ENCODE data around the gene TSHB.

Gene TSHB

DNA sequence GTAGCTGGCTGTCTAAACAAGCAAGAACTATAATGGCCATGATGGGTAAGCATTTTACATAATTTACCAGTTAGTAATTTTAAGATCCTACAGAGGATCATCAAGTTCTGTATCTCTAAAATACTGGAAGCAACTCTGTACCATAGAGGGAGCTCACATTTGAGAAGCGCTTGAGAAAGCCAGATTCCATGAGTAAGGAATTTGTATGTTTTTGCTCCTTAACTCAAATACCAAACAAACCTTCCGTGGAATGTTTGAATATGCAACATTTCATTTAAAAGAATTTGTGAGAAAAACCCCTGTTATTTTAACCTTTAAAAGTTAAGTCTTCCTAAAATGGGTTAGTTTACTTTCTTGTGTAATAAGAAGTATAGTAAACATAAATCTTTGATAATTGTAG lies 2.0 kb downstream of the TSHB start:
- no peak for DNase-seq

DNA sequence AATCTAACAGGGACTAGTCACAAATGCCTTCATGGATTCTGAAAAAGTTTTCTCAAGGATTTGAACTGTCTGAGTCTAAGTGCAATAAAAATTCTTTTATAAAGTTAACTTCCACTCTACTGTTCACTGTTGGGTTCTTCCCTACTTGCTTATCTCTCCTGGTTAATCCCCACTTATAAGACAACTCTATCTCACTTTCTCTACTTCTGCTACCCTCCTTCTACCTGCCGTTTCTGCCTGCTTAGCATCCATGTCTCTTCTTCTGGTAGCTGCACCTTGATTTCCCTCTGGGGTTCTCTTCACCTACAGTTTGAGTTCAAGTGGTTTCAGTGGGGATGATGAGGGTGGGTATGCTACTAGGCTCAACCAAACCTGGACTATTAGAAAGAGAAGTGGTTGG lies 6.0 kb downstream of the TSHB start:
- Mint-ChIP-seq H3K9me3 (no peaks in the 10 kb centered on the region), H3K36me3 (ENCODE audit: low read depth) (no peaks in the 10 kb centered on the region), H3K27ac (no peak overlapping the region), H3K27me3 (ENCODE audit: low read depth, poor library complexity) (peaks cover 3% of the 10 kb centered on the region), H3K4me1 (no peaks in the 10 kb centered on the region), H3K4me3 (no peak overlapping the region)
- DNase-seq: no peak
- TF ChIP-seq, protein P1, sequence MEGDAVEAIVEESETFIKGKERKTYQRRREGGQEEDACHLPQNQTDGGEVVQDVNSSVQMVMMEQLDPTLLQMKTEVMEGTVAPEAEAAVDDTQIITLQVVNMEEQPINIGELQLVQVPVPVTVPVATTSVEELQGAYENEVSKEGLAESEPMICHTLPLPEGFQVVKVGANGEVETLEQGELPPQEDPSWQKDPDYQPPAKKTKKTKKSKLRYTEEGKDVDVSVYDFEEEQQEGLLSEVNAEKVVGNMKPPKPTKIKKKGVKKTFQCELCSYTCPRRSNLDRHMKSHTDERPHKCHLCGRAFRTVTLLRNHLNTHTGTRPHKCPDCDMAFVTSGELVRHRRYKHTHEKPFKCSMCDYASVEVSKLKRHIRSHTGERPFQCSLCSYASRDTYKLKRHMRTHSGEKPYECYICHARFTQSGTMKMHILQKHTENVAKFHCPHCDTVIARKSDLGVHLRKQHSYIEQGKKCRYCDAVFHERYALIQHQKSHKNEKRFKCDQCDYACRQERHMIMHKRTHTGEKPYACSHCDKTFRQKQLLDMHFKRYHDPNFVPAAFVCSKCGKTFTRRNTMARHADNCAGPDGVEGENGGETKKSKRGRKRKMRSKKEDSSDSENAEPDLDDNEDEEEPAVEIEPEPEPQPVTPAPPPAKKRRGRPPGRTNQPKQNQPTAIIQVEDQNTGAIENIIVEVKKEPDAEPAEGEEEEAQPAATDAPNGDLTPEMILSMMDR (IDR thresholded peaks at IDR 0.05): no peak

More for the DNA sequence above, 2.0 kb downstream of the TSHB start:
- no peak overlapping the region for H3K4me3 Mint-ChIP-seq
- no peaks in the 10 kb centered on the region for H3K36me3 Mint-ChIP-seq (ENCODE audit: low read depth)
- peaks cover 3% of the 10 kb centered on the region for H3K27me3 Mint-ChIP-seq (ENCODE audit: low read depth, poor library complexity)
- no peaks in the 10 kb centered on the region for H3K9me3 Mint-ChIP-seq
- TF ChIP-seq, protein P1 (IDR thresholded peaks at IDR 0.05): no peak
- no peak overlapping the region for H3K27ac Mint-ChIP-seq
- H3K4me1 Mint-ChIP-seq: no peaks in the 10 kb centered on the region

DNA sequence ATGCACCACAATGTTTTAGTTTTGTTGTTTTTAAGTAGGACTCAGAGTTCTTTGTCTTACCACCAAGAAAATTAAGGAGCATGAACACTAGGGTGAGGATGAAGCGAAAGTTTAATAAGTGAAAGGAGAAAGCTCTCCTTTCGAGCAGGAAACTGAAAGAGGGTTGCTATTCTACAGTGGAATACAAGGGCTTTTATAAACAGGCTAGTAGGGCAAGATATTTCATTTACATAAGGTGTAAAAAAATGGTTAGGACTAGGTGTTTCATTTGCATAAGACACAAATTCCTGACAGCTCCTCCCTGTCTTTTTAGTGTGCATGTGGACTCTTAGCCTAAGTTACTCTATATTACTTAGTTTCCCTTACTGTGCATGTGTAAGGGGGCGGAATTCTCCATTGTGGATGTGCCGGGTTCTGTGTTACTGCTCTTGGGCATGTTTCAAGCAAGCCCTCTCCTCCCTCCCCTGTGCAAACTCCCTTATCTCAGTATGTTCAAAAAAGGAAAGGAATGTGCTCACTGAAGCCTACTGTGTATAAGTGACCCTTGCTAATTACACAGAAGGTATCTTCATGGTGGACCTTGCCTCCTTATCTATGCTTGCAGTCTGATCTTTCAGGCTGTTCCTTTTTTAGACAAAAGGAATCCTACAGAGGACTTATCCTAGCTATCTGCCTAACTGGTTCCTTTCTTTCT lies 7.3 kb downstream of the TSHB start:
- H3K36me3 Mint-ChIP-seq (ENCODE audit: low read depth): no peaks in the 10 kb centered on the region
- no peak overlapping the region for H3K4me3 Mint-ChIP-seq
- peaks cover 3% of the 10 kb centered on the region for H3K27me3 Mint-ChIP-seq (ENCODE audit: low read depth, poor library complexity)
- DNase-seq: no peak
- H3K9me3 Mint-ChIP-seq: no peaks in the 10 kb centered on the region
- TF ChIP-seq, protein P1 (IDR thresholded peaks at IDR 0.05): no peak
- no peak overlapping the region for H3K27ac Mint-ChIP-seq
- no peaks in the 10 kb centered on the region for H3K4me1 Mint-ChIP-seq

DNA sequence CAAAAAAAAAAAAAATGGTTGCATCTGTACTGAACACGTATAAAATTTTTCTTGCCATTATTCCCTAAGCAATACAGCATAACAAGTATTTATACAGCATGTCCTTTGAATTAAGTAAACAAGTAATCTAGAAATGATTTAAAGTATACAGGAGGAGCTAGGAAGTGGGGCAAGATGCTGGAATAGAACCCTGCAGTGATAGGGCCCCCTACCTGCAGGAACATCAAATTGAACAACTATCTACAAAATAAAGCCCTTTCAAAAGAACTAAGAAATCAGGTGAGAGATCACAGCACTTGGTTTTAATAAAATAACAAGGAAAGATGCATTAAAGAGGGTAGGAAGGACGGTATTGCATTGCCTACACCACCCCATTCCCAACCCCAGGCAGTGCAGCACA lies 10.9 kb downstream of the TSHB start:
- peaks cover 3% of the 10 kb centered on the region for H3K27me3 Mint-ChIP-seq (ENCODE audit: low read depth, poor library complexity)
- no peak for DNase-seq
- TF ChIP-seq, protein P1 (IDR thresholded peaks at IDR 0.05): no peak
- H3K4me3 Mint-ChIP-seq: no peak overlapping the region
- peaks cover 22% of the 10 kb centered on the region for H3K36me3 Mint-ChIP-seq (ENCODE audit: low read depth)
- no peaks in the 10 kb centered on the region for H3K4me1 Mint-ChIP-seq
- no peak overlapping the region for H3K27ac Mint-ChIP-seq
- peaks cover 4% of the 10 kb centered on the region for H3K9me3 Mint-ChIP-seq

DNA sequence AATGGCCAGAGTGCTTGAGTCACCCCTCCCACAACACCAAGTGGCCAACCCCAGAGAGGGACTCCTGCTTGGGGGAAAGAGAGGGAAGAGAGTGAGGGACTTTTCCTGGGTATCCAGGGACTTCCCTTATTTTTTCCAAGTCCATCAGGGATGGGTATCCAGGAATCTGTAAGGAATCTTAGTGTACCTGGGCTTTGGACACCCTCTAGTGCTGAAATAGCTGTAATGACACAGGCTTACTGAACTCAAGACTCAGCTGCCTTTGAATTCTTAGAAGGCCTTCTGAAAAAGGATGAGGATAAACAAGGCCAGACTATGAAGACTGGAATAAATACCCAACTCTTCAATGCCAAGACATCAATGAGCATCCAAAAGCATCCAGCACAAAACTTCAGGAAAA lies 12.0 kb downstream of the TSHB start:
- Mint-ChIP-seq H3K27me3 (ENCODE audit: low read depth, poor library complexity) (no peaks in the 10 kb centered on the region), H3K36me3 (ENCODE audit: low read depth) (peaks cover 33% of the 10 kb centered on the region), H3K4me3 (no peak overlapping the region), H3K4me1 (no peaks in the 10 kb centered on the region), H3K9me3 (peaks cover 16% of the 10 kb centered on the region), H3K27ac (no peak overlapping the region)
- no peak for DNase-seq
- TF ChIP-seq, protein P1 (IDR thresholded peaks at IDR 0.05): peak; percentile 38

DNA sequence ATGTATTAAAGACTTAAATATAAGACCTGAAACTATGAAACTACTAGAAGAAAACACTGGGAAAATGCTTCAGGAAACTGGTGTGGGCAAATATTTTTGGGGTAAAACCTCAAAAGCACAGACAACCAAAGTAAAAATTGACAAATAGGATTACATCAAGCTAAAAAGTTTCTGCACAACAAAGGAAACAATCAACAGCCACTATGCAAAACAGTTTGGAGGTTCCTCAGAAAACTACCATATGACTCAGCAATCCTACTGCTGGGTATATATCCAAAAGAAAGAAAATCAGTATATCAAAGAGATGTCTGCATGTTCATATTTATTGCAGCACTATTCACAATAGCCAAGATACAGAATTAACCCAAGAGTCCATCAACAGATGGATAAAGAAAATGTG lies 17.1 kb downstream of the TSHB start:
- H3K27ac Mint-ChIP-seq: no peak overlapping the region
- DNase-seq: no peak
- H3K4me1 Mint-ChIP-seq: no peaks in the 10 kb centered on the region
- TF ChIP-seq, protein P1 (IDR thresholded peaks at IDR 0.05): no peak
- peaks cover 23% of the 10 kb centered on the region for H3K9me3 Mint-ChIP-seq
- peaks cover 41% of the 10 kb centered on the region for H3K36me3 Mint-ChIP-seq (ENCODE audit: low read depth)
- H3K4me3 Mint-ChIP-seq: no peak overlapping the region
- H3K27me3 Mint-ChIP-seq (ENCODE audit: low read depth, poor library complexity): no peaks in the 10 kb centered on the region

Data from nephron progenitor cell (in vitro differentiated cells).